SJCRH30 (cell line): ENCODE results near the gene OR1L8. TPM values are rescaled to one million over a fixed set of nuclear protein-coding genes. Genes with fewer than 3 reads are reported as not detected.
"Not testable (repeated sequence)": the region's sequence is repeated elsewhere in the genome, so short reads cannot be mapped to it uniquely, and the experiment has no call there.

Source experiments
- DNase-seq, 2 experiments: peaks; one replicate each; pipeline ENCODE4 v3.0.0-alpha.2; 2015 to 2020
- H3K27ac ChIP-seq: fragments of 250-450 bp; sonication (Bioruptor Pico); 2 replicates; pipeline ENCODE4 v1.5.1; 2020; ENCODE audit warnings: mild to moderate bottlenecking, moderate library complexity
- H3K27me3 ChIP-seq: fragments of 250-450 bp; sonication (Bioruptor Pico); 2 replicates; pipeline ENCODE4 v1.5.1; 2020; ENCODE audit warnings: mild to moderate bottlenecking, moderate library complexity
- H3K36me3 ChIP-seq: fragments of 250-450 bp; sonication (Bioruptor Pico); 2 replicates; pipeline ENCODE4 v1.5.1; 2020; ENCODE audit warnings: mild to moderate bottlenecking, moderate library complexity
- H3K4me1 ChIP-seq: fragments of 250-450 bp; sonication (Bioruptor Pico); 2 replicates; pipeline ENCODE4 v1.5.1; 2020; ENCODE audit warnings: mild to moderate bottlenecking, moderate library complexity
- H3K4me3 ChIP-seq: fragments of 250-450 bp; sonication (Bioruptor Pico); 2 replicates; pipeline ENCODE4 v1.5.1; 2020; ENCODE audit warnings: mild to moderate bottlenecking, moderate library complexity
- H3K9me3 ChIP-seq: fragments of 250-450 bp; sonication (Bioruptor Pico); replicated peaks from 2 replicates; pipeline ENCODE4 v1.5.1; 2020; ENCODE audit warnings: mild to moderate bottlenecking, moderate library complexity
- total RNA-seq: library from RNA; depleted of rRNA; stranded (reverse); fragments of >200 nt; shearing (Covaris generic); gene quantifications from 2 replicates; pipeline ENCODE4 v1.2.3, GENCODE V29; 2014; rRNA removed

OR1L8 gene
- total RNA-seq, 1 experiment from 2014 or later: not detected

GRCh38 chr9:122538757-122539156 is 44.4 kb downstream of the OR1L8 start:
- H3K4me1 ChIP-seq: no peaks in the 10 kb centered on the region
- H3K4me3 ChIP-seq: no peak overlapping the region
- peaks cover 12% of the 10 kb centered on the region; the same call in 1 of the 2 replicates for H3K27me3 ChIP-seq
- no peak for DNase-seq
- H3K27ac ChIP-seq: no peak overlapping the region
- H3K36me3 ChIP-seq: no peaks in the 10 kb centered on the region
- peaks cover 3% of the 10 kb centered on the region; the same call in 1 of the 2 replicates for H3K9me3 ChIP-seq

- H3K4me1 ChIP-seq, H3K9me3 ChIP-seq, DNase-seq, H3K36me3 ChIP-seq, H3K27ac ChIP-seq, H3K4me3 ChIP-seq: not testable (repeated sequence)
- peaks cover 12% of the 10 kb centered on the region; the same call in 1 of the 2 replicates for H3K27me3 ChIP-seq
Measured at GRCh38 chr9:122537066-122537465, 46.1 kb downstream of the OR1L8 start.

- no peaks in the 10 kb centered on the region for H3K36me3 ChIP-seq
- H3K4me1 ChIP-seq: no peaks in the 10 kb centered on the region
- H3K27me3 ChIP-seq: peaks cover 12% of the 10 kb centered on the region; the same call in 1 of the 2 replicates
- H3K27ac ChIP-seq: no peak overlapping the region
- peaks cover 3% of the 10 kb centered on the region; the same call in 1 of the 2 replicates for H3K9me3 ChIP-seq
- no peak for DNase-seq
- no peak overlapping the region for H3K4me3 ChIP-seq
Measured at GRCh38 chr9:122536134-122536533, 47.0 kb downstream of the OR1L8 start.

- H3K27me3 ChIP-seq: peaks cover 19% of the 10 kb centered on the region
Measured at GRCh38 chr9:122531157-122531556, 52.0 kb downstream of the OR1L8 start.

GRCh38 chr9:122527193-122527592 is 56.0 kb downstream of the OR1L8 start, which contains the start of gene OR1N1:
Gene OR1N1, minus strand, starts transcription at chr9:122527293. Its CDS starts 0 bp downstream, at chr9:122527293.
- H3K27ac ChIP-seq: no peak within 1 kb of the TSS
- H3K36me3 ChIP-seq: no peaks in the 10 kb centered on the region
- no peak for DNase-seq
- H3K9me3 ChIP-seq: no peaks in the 10 kb centered on the region
- H3K4me1 ChIP-seq: no peaks in the 10 kb centered on the region
- H3K27me3 ChIP-seq: peaks cover 12% of the 10 kb centered on the region
- H3K4me3 ChIP-seq: no peak within 1 kb of the TSS

More at GRCh38 chr9:122531157-122531556, 52.0 kb downstream of the OR1L8 start:
- H3K36me3 ChIP-seq, H3K4me1 ChIP-seq, H3K27ac ChIP-seq, H3K4me3 ChIP-seq, DNase-seq, H3K9me3 ChIP-seq: not testable (repeated sequence)

- Histone ChIP-seq H3K4me1 (no peaks in the 10 kb centered on the region), H3K27me3 (peaks cover 12% of the 10 kb centered on the region), H3K9me3 (no peaks in the 10 kb centered on the region), H3K4me3 (no peak overlapping the region), H3K27ac (no peak overlapping the region), H3K36me3 (no peaks in the 10 kb centered on the region)
- no peak for DNase-seq
Measured at GRCh38 chr9:122526602-122527001, 56.6 kb downstream of the OR1L8 start.

- Histone ChIP-seq H3K27me3 (peaks cover 9% of the 10 kb centered on the region; the same call in 1 of the 2 replicates), H3K36me3 (no peaks in the 10 kb centered on the region), H3K4me3 (no peak overlapping the region), H3K4me1 (no peaks in the 10 kb centered on the region), H3K27ac (no peak overlapping the region), H3K9me3 (no peaks in the 10 kb centered on the region)
- no peak for DNase-seq
Measured at GRCh38 chr9:122519376-122519775, 63.8 kb downstream of the OR1L8 start.

GRCh38 chr9:122518841-122519240 is 64.3 kb downstream of the OR1L8 start, which contains the start of gene OR1J4:
Gene OR1J4, plus strand, starts transcription at chr9:122519141. Its CDS starts 0 bp downstream, at chr9:122519141.
- no peak within 1 kb of the TSS for H3K4me3 ChIP-seq
- no peaks in the 10 kb centered on the region for H3K36me3 ChIP-seq
- no peaks in the 10 kb centered on the region for H3K9me3 ChIP-seq
- no peak for DNase-seq
- H3K27me3 ChIP-seq: peaks cover 9% of the 10 kb centered on the region; the same call in 1 of the 2 replicates
- no peaks in the 10 kb centered on the region for H3K4me1 ChIP-seq
- no peak within 1 kb of the TSS for H3K27ac ChIP-seq

GRCh38 chr9:122518226-122518625 is 65.0 kb downstream of the OR1L8 start:
- Histone ChIP-seq H3K4me3 (no peak overlapping the region), H3K27ac (no peak overlapping the region), H3K27me3 (peaks cover 9% of the 10 kb centered on the region; the same call in 1 of the 2 replicates), H3K36me3 (no peaks in the 10 kb centered on the region), H3K9me3 (no peaks in the 10 kb centered on the region), H3K4me1 (no peaks in the 10 kb centered on the region)
- no peak for DNase-seq

Other genes starting within 250 kb of the OR1L8 start
- gene PTGS1, start 212.4 kb downstream of the OR1L8 start, total RNA-seq: 0.85 and 1.2 TPM in 2 replicates
- not detected in 2 replicates for gene OR1J1, start 105.5 kb downstream of the OR1L8 start, total RNA-seq
- gene OR1J2, start 72.6 kb downstream of the OR1L8 start, total RNA-seq: not detected in 2 replicates
- gene OR1J4, start 64.2 kb downstream of the OR1L8 start, total RNA-seq: not detected in 2 replicates
- not detected in 2 replicates for gene OR1N1, start 56.1 kb downstream of the OR1L8 start, total RNA-seq
- not detected in 2 replicates for gene OR1N2, start 30.3 kb downstream of the OR1L8 start, total RNA-seq
- gene OR1Q1, start 31.4 kb upstream of the OR1L8 start, total RNA-seq: not detected in 2 replicates
- not detected in 2 replicates for gene OR1B1, start 74.2 kb upstream of the OR1L8 start, total RNA-seq
- gene OR1L1, start 78.3 kb upstream of the OR1L8 start, total RNA-seq: not detected in 2 replicates
- not detected in 2 replicates for gene OR1L3, start 91.7 kb upstream of the OR1L8 start, total RNA-seq
- not detected in 2 replicates for gene OR1L4, start 140.6 kb upstream of the OR1L8 start, total RNA-seq
- not detected in 2 replicates for gene OR1L6, start 158.9 kb upstream of the OR1L8 start, total RNA-seq
- gene OR5C1, start 205.5 kb upstream of the OR1L8 start, total RNA-seq: not detected in 2 replicates
- gene OR1K1, start 216.7 kb upstream of the OR1L8 start, total RNA-seq: not detected in 2 replicates
- gene PDCL, start 245.2 kb upstream of the OR1L8 start, total RNA-seq: 39.0 and 45.6 TPM in 2 replicates